Measurements from ENCODE around the gene PIR. TPM values are rescaled to one million over a fixed set of nuclear protein-coding genes. Genes with fewer than 3 reads are reported as not detected.

The PIR gene
- total RNA-seq, 4 donors from 2014 or later: 22.1 to 56.3 (median 32.5) TPM

DNA sequence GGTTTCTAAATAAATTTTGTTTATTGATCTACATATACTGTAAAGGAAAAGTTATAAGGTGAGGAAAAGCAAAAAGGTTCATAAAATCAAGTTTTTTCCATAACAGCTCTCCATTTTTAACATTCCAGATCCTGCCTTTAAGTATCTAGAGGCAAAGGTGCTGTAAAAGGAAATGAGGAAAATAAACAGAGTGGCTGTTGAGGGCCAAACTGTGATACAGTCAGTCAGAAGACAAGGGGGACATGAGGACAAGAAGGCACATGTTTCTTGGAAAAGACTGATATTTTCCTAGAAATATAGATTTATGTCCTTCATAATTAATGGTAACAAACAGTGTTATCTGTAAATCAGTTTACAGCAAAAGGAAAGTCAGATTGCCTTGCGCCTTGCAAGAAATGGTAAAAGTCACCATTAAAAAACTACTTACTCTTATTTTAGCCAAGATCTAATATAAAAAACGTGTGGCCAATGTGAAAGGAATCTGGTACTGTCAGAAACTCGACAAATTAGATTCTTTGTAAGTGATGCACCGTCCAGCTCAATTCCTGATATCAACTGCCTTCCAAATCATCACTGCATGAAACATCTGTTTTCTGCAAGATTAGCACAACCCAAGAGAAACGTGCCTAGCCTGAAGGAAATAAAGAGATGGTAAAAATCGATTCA lies 75.0 kb downstream of the PIR start:
- Histone ChIP-seq H3K9me3 (peaks cover 0 to 8% (median 0%) of the 10 kb centered on the region in 3 donors), H3K27ac (no peak overlapping the region), H3K36me3 (no peaks in the 10 kb centered on the region), H3K4me1 (no peaks in the 10 kb centered on the region), H3K27me3 (no peaks in the 10 kb centered on the region), H3K4me3 (no peak overlapping the region)
- DNase-seq: no peak
- intact Hi-C loops (cut with DNase I): no loop called here
- WGBS, 2 donors: 54 to 65% methylated on average over 6 of the region's 6 CpGs
- TF ChIP-seq POLR2A (IDR thresholded peaks at IDR 0.05): no peak
- TF ChIP-seq, protein P1, sequence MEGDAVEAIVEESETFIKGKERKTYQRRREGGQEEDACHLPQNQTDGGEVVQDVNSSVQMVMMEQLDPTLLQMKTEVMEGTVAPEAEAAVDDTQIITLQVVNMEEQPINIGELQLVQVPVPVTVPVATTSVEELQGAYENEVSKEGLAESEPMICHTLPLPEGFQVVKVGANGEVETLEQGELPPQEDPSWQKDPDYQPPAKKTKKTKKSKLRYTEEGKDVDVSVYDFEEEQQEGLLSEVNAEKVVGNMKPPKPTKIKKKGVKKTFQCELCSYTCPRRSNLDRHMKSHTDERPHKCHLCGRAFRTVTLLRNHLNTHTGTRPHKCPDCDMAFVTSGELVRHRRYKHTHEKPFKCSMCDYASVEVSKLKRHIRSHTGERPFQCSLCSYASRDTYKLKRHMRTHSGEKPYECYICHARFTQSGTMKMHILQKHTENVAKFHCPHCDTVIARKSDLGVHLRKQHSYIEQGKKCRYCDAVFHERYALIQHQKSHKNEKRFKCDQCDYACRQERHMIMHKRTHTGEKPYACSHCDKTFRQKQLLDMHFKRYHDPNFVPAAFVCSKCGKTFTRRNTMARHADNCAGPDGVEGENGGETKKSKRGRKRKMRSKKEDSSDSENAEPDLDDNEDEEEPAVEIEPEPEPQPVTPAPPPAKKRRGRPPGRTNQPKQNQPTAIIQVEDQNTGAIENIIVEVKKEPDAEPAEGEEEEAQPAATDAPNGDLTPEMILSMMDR (IDR thresholded peaks at IDR 0.05): no peak

DNA sequence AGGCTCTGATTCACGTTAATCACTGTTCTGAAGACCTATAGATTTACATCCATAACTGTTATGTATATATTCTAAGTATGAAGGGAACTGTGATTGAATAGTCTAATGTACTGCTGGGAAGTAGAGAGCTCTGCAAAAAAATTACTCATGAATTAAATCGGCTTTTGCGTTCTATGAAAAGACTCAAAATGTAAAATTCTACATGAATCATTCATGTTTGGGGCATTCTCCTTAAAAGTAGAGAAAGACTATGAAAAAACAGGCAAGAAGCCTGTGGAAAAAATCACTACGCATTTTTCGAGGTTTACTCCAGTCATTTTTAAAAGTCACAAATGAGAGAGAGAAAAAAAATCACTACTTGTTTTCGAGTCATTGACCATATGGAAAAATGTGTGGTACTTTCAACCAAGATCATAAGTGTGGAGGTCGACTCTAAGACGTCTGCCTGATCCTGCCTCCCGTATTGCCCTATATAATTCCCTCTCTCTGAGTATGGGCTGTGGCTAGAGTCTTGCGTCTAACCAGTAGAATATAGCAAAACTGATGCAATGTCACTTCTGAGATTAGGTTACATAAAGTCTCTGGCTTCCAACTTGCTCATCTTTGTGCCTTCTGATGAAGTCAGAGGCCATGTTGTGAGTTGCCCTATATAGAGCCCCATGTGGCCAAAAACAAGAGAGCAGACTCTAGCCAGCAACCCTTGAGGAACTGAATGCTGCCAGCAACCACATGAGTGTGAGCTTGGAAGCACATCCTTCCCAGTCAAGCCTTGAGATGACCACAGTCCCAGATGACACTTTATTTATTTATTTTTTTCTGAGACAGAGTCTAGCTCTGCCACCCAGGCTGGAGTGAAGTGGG lies 76.8 kb downstream of the PIR start:
- no peak overlapping the region for H3K4me3 ChIP-seq
- peaks cover 0 to 8% (median 0%) of the 10 kb centered on the region in 3 donors for H3K9me3 ChIP-seq
- TF ChIP-seq, protein P1 (IDR thresholded peaks at IDR 0.05): no peak
- TF ChIP-seq POLR2A (IDR thresholded peaks at IDR 0.05): no peak
- 64 to 94% methylated on average over 9 to 10 of the region's 10 CpGs for WGBS, 2 donors
- H3K4me1 ChIP-seq: no peaks in the 10 kb centered on the region
- DNase-seq: no peak
- intact Hi-C loops (cut with DNase I): no loop called here
- no peaks in the 10 kb centered on the region for H3K27me3 ChIP-seq
- no peak overlapping the region for H3K27ac ChIP-seq
- H3K36me3 ChIP-seq: no peaks in the 10 kb centered on the region

DNA sequence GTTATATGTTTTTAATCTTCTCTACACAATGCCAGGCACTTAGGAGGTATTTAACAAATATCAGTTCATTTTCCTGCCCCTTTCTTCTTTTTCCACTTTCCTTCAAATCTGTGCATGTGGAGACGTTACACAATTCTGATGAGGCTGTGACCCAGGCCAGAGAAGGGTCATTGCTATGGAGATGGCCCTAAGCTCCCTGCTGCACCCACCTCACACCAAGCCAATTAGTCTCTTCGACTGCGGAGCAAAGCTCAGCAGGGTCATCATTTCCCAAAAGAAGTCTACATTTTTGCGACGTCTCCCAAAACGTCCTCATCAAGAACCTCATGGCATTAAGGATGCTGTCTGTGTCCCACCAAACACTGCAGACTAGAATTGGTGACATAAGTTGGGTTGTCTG lies 80.0 kb downstream of the PIR start:
- Histone ChIP-seq H3K4me3 (no peak overlapping the region), H3K36me3 (no peaks in the 10 kb centered on the region), H3K27me3 (no peaks in the 10 kb centered on the region), H3K27ac (no peak overlapping the region), H3K4me1 (no peaks in the 10 kb centered on the region), H3K9me3 (peaks cover 0 to 8% (median 0%) of the 10 kb centered on the region in 3 donors)
- TF ChIP-seq, protein P1 (IDR thresholded peaks at IDR 0.05): no peak
- no peak for TF ChIP-seq POLR2A (IDR thresholded peaks at IDR 0.05)
- WGBS, 2 donors: 70 to 79% methylated on average over 6 of the region's 6 CpGs
- DNase-seq: no peak
- intact Hi-C loops (cut with DNase I): no loop called here

DNA sequence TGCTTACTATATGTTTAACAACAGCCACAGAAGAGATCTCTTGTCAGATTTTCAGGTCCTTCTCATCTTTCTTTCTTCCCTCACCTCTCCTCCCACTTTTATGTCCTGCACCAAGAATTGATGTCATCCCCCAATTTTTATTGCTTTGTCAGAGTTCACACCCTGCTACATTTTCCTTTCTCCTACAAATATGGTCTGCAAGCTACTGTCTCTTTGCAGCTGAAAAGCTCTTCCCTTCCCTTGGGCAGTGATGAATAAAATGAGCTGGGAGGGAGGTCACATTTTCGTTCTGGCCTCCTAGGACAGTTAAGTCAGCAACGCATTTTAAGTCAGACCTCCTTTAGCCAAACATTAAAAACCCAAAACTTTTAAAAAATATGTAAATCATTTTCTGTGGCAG lies 82.2 kb downstream of the PIR start:
- WGBS, 2 donors: 45 to 81% methylated on average over 2 of the region's 2 CpGs
- no peak for TF ChIP-seq POLR2A (IDR thresholded peaks at IDR 0.05)
- TF ChIP-seq, protein P1 (IDR thresholded peaks at IDR 0.05): no peak
- H3K4me1 ChIP-seq: no peaks in the 10 kb centered on the region
- no peak overlapping the region for H3K4me3 ChIP-seq
- intact Hi-C loops (cut with DNase I): no loop called here
- H3K27ac ChIP-seq: no peak overlapping the region
- no peak for DNase-seq
- no peaks in the 10 kb centered on the region for H3K9me3 ChIP-seq
- H3K27me3 ChIP-seq: no peaks in the 10 kb centered on the region
- H3K36me3 ChIP-seq: no peaks in the 10 kb centered on the region

DNA sequence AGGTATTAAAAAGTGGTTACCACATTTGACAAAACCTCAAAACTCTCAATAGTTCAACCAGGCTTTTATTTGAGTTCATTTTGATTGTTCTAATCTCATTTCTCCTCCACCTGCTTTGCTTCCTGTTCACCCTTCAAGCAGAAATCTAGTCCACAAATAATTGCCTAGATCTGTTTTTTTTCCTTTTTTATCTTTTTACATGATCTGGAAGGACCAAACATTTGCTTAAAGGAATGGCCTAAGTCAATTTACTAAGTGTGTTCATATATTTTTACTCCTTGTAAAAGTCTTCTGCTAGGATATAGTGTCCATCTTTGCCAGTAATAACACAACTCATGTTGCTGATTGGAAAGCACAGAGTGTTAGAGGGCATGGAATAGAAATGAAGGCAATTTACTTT lies 82.7 kb downstream of the PIR start:
- TF ChIP-seq POLR2A (IDR thresholded peaks at IDR 0.05): no peak
- TF ChIP-seq, protein P1 (IDR thresholded peaks at IDR 0.05): no peak
- Histone ChIP-seq H3K9me3 (no peaks in the 10 kb centered on the region), H3K4me1 (no peaks in the 10 kb centered on the region), H3K27ac (no peak overlapping the region), H3K4me3 (no peak overlapping the region), H3K27me3 (no peaks in the 10 kb centered on the region), H3K36me3 (no peaks in the 10 kb centered on the region)
- intact Hi-C loops (cut with DNase I): no loop called here
- no peak for DNase-seq
